Measurements from ENCODE around the gene ATXN1.

The ATXN1 gene

DNA sequence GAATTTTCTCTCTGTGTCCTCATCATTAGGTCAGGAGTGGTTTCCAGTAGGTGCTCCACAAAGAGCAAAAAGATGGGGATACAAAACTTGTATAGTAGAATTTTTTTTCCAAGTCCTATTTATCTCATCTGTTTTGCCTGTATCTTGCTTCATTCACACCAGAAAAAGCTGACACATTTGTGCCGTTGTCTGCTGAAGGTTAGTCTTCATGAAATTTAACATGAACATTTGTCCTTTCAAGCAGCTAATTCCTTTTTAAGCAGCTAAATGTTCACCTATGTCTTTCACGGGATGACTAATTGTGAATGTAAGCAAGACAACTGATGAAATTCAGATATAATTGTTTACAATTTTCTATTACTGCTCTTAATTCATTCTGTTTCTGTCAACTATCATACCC lies 83.8 kb downstream of the ATXN1 start:
- no peak for DNase-seq (ENCODE audit: low spot score)
- FAIRE-seq, result no peak

DNA sequence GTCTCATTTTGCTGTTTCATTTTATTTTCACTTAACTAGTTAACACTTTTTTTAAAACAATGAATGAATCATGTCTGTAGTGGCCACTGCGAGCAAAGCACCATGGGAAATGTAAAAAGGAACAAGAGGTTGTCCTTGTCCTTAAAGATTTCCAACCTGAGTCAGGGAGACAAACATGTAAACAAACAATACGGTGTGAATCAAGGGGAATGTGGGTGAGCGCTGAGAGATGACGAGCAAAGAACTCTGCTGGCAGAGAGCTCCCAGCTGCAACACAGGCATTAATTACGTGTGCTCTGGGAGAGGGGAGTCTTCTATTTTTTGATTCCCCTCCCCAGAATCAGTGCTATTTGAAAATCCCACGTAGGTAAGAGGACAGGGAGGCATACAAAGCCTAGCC lies 84.3 kb downstream of the ATXN1 start:
- DNase-seq (ENCODE audit: low spot score) (no peak), FAIRE-seq (no peak)

DNA sequence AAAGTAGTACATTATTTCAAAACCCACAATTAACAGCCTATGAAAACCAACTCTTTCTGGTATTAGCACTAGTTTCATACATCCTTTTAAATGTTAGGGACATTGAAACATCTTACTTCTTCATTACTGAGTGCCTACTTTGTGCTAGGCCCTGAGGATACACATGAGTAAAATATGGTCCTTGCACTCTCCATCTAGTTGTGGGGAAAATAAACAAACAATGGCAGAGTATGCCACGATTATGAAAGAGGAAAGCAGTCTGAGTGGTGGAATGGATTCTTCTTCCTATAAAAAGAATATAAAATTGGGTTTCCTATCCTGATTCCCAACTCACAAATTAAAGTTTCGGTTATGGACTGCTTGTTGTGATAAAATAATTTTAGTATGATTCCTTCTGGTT lies 84.9 kb downstream of the ATXN1 start:
- DNase-seq (ENCODE audit: low spot score) (no peak), FAIRE-seq (no peak)

DNA sequence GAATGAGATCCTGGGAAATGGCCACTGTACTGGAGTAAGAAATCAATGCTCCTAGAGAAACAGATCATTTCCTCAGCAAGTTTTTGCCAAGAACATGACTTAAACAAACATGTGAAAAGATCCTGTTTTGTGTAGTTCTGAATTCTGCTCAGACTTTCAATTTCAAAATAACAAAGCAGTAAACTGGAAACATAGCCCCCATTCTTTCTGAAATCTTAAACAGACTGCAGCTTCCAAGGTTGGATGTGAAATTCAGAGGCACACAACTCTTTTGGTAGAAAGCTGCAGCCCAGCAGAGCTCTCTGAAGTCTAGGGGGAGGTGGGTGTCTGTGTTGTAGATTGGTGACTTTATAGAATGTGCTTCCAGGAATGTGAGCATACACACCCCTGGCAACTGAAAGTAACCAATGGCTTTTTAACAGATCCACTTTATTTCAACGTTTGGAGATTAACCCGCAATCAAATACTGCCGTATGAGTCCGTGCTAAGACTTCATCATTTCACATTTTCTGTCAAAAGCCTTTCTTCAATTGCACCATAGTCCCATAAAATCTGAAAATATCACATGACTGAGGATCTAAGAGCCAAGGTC lies 86.4 kb downstream of the ATXN1 start:
- no peak for DNase-seq (ENCODE audit: low spot score)
- FAIRE-seq, result no peak

DNA sequence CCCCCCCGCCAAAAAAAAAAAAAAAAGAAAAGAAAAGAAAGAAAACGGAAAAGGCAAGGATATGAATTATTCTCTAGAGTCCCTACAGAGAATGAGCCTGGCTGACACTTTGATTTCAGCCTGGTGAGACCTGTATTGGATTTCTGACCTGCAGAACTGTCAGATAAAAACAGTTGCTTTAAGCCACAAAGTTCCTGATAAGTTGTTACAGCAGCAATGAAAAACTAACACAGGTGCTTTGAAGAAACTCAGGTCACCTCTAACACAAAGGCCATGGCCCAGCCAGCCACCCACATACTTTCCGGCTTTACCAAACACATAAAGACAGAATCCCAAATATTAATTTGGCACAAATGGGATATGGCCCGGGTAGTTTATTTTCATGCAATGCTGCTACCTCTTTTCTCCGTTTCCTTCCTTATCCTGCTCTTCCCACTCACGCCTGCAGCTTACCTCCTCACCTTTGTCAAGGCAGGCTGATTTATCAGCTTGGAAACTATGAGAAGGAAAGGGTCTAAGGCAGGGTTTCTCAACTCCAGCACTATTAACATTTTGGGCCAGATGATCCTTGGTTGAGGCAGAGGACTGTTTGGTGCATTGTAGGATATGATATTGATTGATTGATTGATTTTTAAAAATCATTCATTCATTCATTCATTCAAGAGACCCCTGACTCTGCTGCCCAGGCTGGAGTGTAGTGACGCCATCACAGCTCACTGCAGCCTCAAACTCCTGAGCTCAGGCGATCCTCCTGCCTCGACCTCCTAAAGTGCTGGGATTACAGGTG lies 88.1 kb downstream of the ATXN1 start:
- DNase-seq (ENCODE audit: low spot score) (no peak), FAIRE-seq (no peak)

DNA sequence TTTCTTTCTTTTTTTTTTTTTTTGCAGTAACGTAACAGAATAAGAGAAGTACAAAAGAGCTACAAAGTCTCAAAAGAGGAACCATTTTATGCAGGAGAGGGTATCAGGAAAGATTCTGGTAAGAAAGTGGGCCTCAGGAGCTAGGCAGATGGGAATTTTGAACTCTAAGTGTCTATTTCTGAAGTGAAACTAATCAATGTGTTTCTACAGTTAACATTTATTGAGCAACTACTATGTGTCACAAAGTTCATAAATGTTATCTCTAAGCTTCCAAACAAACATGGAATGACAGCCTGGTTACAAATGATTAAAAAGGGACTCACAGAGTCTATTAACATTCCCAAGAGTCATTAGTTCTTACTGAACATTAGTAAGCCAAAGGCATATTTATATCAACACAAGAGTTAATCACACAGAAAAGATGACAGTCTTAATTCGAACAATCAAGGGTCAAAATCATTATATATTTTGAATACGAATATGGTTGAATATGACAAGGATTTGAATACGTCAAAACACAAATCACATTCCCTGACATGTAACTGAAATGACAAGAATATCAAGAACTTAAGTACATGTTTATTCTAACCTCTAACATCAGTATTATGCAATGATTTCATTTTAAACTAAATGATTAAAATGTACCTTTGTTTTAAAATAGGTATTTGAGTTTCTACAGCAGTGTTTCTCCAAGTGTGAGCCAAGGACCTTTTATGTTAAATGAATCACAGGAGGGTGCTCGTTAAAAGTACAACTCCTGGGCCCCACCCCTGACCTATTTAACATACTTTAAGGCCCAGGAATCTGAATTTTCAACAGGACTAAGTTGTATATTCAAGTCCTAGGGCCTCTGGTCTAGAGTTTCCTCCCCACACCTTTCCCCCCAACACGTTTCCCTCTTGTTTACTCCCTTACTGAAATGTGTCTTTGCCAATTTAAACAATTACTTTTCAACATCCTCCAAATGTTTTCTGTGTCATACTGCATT lies 89.7 kb downstream of the ATXN1 start:
- DNase-seq (ENCODE audit: low spot score) (no peak), FAIRE-seq (no peak)

DNA sequence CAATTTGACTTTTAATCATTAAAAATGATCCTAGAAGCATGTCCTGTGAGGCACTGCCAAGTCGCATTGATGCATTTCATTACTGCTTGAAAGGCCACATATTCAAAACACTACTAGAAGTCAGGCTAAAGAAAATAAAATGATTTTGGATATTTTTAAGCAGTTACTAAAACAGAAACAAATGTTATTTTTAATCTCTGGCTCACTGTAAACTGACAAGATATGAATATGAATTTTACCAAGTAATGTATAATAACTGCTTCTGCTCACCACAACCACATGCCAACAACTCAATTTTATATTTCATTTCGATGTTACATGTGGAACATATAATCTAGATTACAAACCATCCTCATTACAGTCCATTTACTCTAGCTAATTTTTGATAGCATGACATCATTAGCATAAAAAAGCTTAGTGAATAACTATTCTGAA lies 90.6 kb downstream of the ATXN1 start:
- no peak for DNase-seq (ENCODE audit: low spot score)
- no peak for FAIRE-seq

DNA sequence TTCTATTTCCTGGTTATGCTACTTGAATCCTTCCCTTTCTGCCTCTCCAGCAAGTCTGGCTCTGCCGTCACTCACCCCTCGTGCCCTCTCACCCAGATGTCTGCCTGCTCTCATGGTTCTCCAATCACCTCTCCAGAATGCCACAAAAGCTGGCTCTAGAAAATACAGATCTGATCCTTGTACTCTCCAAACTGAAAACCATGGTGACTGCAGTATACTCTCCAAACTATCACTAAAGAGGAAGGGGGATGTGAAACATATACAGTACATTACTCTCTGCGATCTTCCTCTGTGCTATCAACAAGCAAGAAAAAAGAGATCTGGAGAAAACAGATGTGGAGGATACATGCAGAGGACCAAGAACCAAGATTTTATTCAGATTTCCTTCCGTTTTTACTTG lies 91.1 kb downstream of the ATXN1 start:
- no peak for FAIRE-seq
- DNase-seq (ENCODE audit: low spot score), result no peak

DNA sequence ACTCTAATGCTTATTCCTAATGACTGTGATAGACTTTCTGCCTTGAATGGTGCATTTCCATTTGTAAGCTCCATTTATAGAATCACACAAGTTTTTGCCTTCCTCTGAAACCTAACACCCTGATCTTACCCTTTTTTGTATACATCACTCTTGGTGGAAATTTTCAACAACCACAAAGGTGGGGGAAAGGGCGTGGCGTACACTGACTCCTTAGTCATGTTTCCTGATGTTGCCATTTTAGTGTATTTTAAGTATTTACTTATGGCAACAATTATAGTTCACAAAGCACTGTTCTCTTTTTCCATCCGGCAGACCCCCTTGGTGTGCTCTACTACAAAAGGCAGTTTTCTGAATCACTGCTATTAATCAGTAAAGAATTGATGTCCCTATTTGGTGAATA lies 92.0 kb downstream of the ATXN1 start:
- DNase-seq (ENCODE audit: low spot score), result no peak
- FAIRE-seq, result no peak

DNA sequence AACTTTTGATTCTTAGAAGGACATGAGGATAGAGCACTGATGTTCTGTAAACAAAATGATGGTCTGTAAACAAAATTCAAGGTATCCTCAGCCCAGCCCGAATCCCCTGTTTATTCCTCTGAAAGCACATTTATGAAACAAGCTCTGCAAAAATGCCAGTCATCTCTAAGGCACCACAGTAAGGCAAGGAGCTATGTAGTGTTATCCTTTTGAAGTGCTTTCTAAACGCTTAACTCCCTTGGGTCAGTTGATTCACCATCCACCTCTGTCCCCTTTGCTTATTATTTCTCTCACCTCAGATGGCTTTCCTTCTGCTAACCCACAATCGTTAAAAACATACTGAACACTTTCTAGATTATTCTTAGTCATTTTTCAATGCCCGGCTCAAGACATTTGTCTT lies 93.8 kb downstream of the ATXN1 start:
- no peak for DNase-seq (ENCODE audit: low spot score)
- FAIRE-seq, result no peak

DNA sequence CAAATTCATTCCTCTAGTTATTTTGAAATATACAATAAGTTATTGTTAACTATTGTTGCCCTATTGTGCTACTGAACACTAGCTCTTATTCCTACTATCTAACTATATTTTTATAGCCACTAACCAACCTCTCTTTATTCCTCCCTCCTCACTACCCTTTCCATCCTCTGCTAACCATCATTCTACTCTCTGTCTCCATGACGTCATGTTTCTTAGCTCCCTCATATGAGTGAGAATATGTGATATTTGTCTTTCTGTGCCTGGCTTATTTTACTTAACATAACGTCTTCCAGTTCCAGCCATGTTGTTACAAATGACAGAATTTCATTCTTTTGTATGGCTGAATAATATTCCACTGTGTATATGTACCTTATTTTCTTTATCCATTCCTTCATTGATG lies 95.3 kb downstream of the ATXN1 start:
- FAIRE-seq (no peak), DNase-seq (ENCODE audit: low spot score) (no peak)

DNA sequence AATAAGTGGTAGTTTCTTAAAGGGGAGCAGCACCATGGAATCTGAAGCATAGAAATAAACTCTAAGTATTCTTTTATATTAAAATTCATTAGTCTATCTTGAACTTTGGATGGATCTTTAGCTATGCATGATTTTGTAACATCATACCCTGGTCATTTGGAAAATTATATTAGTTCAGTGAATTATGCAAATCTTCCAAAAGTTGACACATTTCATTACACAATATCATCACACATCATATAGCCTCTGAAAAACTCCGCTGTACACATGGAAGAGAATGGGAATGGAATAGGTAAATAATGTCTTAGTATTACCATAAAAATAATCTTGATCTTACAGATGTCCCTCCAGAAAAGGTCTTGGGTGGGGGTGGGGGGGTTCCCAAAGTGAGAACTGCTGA lies 96.1 kb downstream of the ATXN1 start:
- FAIRE-seq (no peak), DNase-seq (ENCODE audit: low spot score) (no peak)

DNA sequence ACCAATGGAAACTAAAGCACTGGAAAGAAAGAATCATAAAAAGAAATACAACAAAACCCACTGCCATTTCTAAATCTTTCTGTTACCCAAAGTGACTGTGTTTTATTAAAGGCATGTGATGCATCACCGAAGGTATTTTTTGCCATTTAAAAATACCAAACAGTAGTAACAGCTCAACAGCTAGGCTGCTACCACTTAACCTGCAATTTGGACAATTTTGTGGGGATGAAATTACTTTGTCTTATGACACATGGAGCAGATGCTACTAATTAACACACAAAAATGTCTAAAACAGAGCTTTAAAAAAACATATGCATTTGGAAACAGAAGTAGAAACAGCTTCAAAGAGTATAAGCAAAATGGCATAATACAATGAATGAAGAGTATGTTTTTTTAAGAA lies 97.4 kb downstream of the ATXN1 start:
- FAIRE-seq (no peak), DNase-seq (ENCODE audit: low spot score) (no peak)

DNA sequence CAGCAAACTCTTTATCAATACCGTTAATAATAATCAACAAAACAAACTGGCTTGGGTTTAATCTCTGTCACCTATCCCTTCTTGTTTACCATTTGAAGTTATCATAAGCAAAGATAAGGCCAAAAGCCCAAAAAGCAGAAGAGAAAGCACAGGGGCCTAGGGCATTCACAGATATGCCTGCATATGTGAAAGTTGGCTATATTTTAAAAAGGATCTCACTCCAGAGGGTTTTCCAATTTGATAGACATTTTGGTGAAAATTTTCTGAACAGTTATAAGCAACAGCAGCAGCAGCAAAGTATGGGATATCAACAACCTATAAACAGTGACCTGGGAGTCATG lies 101.1 kb downstream of the ATXN1 start:
- FAIRE-seq, result no peak
- no peak for DNase-seq (ENCODE audit: low spot score)

DNA sequence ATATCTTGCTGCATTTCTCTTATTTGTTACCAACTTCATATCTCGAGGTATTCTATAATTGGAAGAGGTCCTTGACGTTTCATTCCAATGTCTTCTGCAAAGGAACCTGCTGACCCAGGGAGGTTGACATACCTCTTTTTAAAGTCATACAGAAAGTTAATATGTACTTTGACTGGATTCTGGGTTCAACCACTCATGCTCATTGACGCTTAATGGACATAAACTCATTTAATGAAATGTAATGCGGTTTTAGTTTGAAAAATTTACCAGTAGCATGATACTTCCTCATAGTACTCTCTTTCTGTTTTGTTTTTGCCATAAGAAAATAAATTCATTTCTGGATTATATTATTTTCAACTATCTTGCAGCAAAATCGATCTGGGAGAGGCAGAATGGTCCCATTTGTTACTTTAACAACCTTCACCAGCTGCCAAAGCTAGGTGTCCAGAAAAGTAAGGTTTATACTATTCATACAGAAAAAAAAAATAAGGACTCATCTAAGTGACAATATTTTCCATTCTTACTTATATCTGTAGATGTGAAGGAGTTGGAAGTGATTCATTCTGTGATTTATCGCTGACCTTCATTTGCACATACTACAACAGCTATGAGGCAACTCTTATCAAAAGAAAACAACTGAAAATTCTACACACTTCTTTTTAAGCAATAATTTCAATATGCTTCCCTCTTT lies 101.6 kb downstream of the ATXN1 start:
- DNase-seq (ENCODE audit: low spot score), result no peak
- FAIRE-seq, result peak; percentile 53

DNA sequence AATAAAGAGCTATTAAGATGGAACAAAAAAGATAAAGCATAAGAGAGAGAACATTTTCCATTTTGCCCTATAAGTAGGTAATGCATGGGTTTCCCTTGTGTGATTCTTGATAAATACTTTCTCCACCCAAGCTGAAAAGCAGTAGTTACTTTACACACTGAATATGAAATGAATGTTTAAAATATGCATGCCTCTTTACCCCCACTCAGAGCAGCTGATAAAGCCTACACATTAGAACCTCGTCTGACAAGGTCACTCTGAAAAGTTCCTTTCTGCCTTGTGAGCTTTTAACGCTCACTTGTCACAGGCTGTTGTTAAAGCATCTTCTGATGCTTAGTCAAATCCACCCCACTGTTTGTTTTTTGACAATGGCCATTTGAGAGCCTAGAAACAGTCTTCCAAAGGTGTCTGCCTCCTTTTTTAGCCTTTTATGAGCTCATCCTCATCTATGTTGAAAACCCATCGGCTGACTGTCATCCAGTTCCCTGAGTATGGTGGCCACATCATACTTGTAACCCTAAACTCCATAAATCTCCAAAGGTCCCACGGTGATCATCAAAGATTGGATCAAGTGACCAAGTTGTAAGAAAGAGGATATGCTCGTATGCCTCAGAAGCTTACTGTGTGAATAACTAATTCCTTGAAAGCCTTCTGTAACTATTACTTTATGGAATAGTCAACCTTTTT lies 102.8 kb downstream of the ATXN1 start:
- DNase-seq (ENCODE audit: low spot score), result no peak
- FAIRE-seq, result no peak

DNA sequence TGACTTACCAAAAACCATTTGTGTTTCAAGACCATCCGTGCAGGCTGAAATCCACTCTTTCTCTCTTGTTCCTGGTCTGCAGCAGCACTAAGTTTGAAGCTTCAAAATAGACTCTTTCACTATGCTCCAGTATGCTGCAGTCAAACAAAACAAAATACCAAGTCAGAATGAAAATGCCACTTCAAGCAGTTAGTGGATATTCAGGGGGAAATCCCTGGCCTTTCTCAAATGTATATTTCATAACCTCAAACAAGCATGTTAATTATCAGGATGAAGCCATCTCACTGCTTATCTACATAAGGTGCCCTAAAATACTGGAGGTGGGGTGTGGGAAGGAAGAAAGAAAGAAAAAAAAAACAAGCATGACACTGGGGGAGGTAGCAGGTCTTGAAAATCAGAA lies 103.5 kb downstream of the ATXN1 start:
- no peak for DNase-seq (ENCODE audit: low spot score)
- FAIRE-seq, result no peak

DNA sequence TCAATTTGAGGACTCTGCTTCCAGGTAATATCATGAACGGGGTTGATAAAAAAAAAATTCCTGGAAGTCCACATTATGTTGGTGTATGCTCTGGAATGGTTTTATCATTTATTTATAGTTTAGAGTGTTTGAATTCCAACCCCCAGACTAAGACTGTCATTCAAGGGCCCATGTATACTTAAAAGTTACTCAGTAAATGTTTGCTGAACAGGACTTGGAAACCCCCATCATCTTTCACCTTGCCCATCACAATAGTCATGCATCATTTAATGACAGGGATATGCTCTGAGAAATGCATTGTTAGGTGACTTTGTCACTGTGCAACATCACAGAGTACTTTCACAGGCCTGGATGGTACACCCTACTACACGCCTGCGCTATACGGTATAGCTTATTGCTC lies 104.8 kb downstream of the ATXN1 start:
- no peak for DNase-seq (ENCODE audit: low spot score)
- FAIRE-seq, result no peak

DNA sequence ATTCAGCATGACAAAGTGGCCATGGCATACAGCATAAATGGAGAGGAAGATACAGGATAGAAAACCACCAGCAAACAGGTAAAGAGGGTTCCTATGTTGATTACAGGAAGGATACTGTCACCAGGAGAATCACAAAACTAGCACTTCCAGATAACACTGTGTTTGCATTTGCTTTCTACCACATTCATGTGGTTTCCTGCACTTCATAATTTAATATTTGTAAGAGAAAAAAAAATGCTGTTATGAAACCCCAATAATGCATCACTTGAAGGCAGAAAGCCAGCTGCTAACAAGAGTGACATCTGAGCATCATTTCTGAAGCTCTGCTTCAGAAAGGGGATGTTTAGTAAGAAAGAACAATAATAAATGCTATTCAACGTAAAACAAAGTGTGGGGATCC lies 106.6 kb downstream of the ATXN1 start:
- FAIRE-seq, result no peak
- DNase-seq (ENCODE audit: low spot score), result no peak

DNA sequence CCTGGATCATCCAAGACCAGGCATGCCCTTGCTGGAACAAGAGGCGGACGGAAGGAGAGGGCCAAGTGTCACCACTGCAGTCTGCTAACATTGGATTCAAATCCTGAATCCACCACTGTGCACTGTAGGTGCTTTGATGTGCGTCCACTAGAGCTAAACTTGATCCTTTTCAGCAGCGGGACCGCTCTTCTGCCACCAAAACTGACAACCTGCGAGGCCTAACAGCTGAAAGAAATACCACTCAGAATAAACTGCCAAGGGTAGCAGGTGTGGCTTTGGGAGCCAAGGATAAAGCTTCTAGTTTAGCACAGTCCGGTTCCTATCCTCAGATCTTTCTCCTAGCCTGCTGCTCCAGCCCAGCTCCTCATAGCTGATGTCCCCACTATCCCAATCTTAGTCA lies 108.0 kb downstream of the ATXN1 start:
- DNase-seq (ENCODE audit: low spot score) (no peak), FAIRE-seq (no peak)

DNA sequence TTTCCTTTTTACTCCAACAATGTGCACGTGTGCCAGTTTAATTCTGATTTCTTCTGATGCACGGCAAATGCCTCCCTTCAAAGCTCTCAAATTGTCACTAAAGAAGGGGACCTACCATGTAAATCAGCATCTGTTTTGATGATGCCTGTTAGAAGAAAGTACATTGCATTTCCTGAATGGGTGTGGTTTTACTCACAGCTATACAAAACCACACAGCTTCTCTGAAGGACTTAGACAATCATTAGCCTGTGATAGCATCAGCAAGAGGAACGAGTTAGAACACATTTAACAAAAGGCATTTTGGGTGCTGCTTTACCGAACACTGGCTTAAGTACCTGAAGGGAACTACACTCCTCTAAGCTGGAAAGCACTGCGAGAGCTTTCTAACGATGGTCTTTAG lies 109.4 kb downstream of the ATXN1 start:
- DNase-seq (ENCODE audit: low spot score) (peak; percentile 44), FAIRE-seq (peak; percentile 38)
